Measurements from ENCODE around the gene ASPSCR1.

The ASPSCR1 gene

GRCh38 chr17:82029391-82029790 is 52.0 kb downstream of the ASPSCR1 start:
- H3F3A ChIP-seq (ENCODE audit: insufficient read depth), result no peaks in the 10 kb centered on the region
- H3K27ac ChIP-seq (ENCODE audit: low read depth, low read length), result no peak overlapping the region
- H3K9ac ChIP-seq (ENCODE audit: low read length), result no peak overlapping the region
- H3K36me3 ChIP-seq (ENCODE audit: low read length), result no peaks in the 10 kb centered on the region
- H3K9me3 ChIP-seq (ENCODE audit: insufficient read depth, low read length), result no peaks in the 10 kb centered on the region
- no peak overlapping the region for H2AFZ ChIP-seq (ENCODE audit: low read depth, low read length, severe bottlenecking)
- H3K4me3 ChIP-seq (ENCODE audit: insufficient read depth, low read length, poor library complexity, severe bottlenecking), result no peak overlapping the region
- no peaks in the 10 kb centered on the region for H3K27me3 ChIP-seq (ENCODE audit: low read length)
- H3K79me2 ChIP-seq (ENCODE audit: insufficient read depth, low read length), result no peaks in the 10 kb centered on the region
- H3K9me2 ChIP-seq (replicated peaks; ENCODE audit: insufficient read depth, low read length), result no peaks in the 10 kb centered on the region
- no peaks in the 10 kb centered on the region for H4K20me1 ChIP-seq (ENCODE audit: low read depth, low read length)
- no peak overlapping the region for H3K4me2 ChIP-seq (ENCODE audit: low read depth, low read length, poor library complexity, severe bottlenecking)
- TF ChIP-seq EZH2phosphoT487 (conservative IDR thresholded peaks at IDR 0.05; ENCODE audit: low read length) (no peak), CTCF (IDR thresholded peaks at IDR 0.05; ENCODE audit: insufficient read depth, low read length, poor library complexity, severe bottlenecking) (no peak)

- Histone ChIP-seq H3K9me3 (ENCODE audit: insufficient read depth, low read length) (no peaks in the 10 kb centered on the region), H3F3A (ENCODE audit: insufficient read depth) (peaks cover 4% of the 10 kb centered on the region; the same call in 1 of the 2 replicates), H3K9me2 (replicated peaks; ENCODE audit: insufficient read depth, low read length) (no peaks in the 10 kb centered on the region), H3K4me3 (ENCODE audit: insufficient read depth, low read length, poor library complexity, severe bottlenecking) (no peak overlapping the region), H3K27ac (ENCODE audit: low read depth, low read length) (no peak overlapping the region), H3K27me3 (ENCODE audit: low read length) (no peaks in the 10 kb centered on the region), H3K36me3 (ENCODE audit: low read length) (no peaks in the 10 kb centered on the region), H3K4me2 (ENCODE audit: low read depth, low read length, poor library complexity, severe bottlenecking) (peak overlapping the region; percentile 66), H4K20me1 (ENCODE audit: low read depth, low read length) (no peaks in the 10 kb centered on the region), H3K79me2 (ENCODE audit: insufficient read depth, low read length) (no peaks in the 10 kb centered on the region), H3K9ac (ENCODE audit: low read length) (peak overlapping the region; percentile 55; the same call in 1 of the 2 replicates), H2AFZ (ENCODE audit: low read depth, low read length, severe bottlenecking) (no peak overlapping the region)
- TF ChIP-seq CTCF (IDR thresholded peaks at IDR 0.05; ENCODE audit: insufficient read depth, low read length, poor library complexity, severe bottlenecking) (no peak), EZH2phosphoT487 (conservative IDR thresholded peaks at IDR 0.05; ENCODE audit: low read length) (no peak)
Measured at GRCh38 chr17:82029990-82030469, 52.6 kb downstream of the ASPSCR1 start.

GRCh38 chr17:82030470-82031302 is 53.3 kb downstream of the ASPSCR1 start:
- Histone ChIP-seq H3K4me2 (ENCODE audit: low read depth, low read length, poor library complexity, severe bottlenecking) (peak overlapping the region; percentile 66), H3K9ac (ENCODE audit: low read length) (peak overlapping the region; percentile 55), H3K27ac (ENCODE audit: low read depth, low read length) (peak overlapping the region; percentile 58), H3K36me3 (ENCODE audit: low read length) (no peaks in the 10 kb centered on the region), H3K4me3 (ENCODE audit: insufficient read depth, low read length, poor library complexity, severe bottlenecking) (peak overlapping the region; percentile 53), H3K79me2 (ENCODE audit: insufficient read depth, low read length) (no peaks in the 10 kb centered on the region), H3K9me2 (replicated peaks; ENCODE audit: insufficient read depth, low read length) (no peaks in the 10 kb centered on the region), H4K20me1 (ENCODE audit: low read depth, low read length) (no peaks in the 10 kb centered on the region), H3K27me3 (ENCODE audit: low read length) (no peaks in the 10 kb centered on the region), H3K9me3 (ENCODE audit: insufficient read depth, low read length) (no peaks in the 10 kb centered on the region), H3F3A (ENCODE audit: insufficient read depth) (peaks cover 9% of the 10 kb centered on the region; the same call in 1 of the 2 replicates), H2AFZ (ENCODE audit: low read depth, low read length, severe bottlenecking) (peak overlapping the region; percentile 61)
- TF ChIP-seq EZH2phosphoT487 (conservative IDR thresholded peaks at IDR 0.05; ENCODE audit: low read length) (no peak), CTCF (IDR thresholded peaks at IDR 0.05; ENCODE audit: insufficient read depth, low read length, poor library complexity, severe bottlenecking) (peak; percentile 40)

Data from SU-DHL-6 (cell line).